DND-41 (cell line): ENCODE results near the gene EYS.

Source experiments
- CTCF ChIP-seq: IDR thresholded peaks from 2 replicates; pipeline ENCODE4 v1.5.1; 2012; ENCODE audit warnings: borderline replicate concordance, low read length, moderate library complexity, mild to moderate bottlenecking; ENCODE audit not compliant: poor library complexity, severe bottlenecking; ENCODE audit errors: extremely low read depth
- EZH2 ChIP-seq: IDR thresholded peaks from 3 replicates; pipeline ENCODE4 v1.6.1; 2012; ENCODE audit warnings: borderline replicate concordance, low read depth, mild to moderate bottlenecking, moderate library complexity, low read length, inconsistent platforms; ENCODE audit not compliant: severe bottlenecking

- TF ChIP-seq CTCF (no peak), EZH2 (no peak)
Measured at GRCh38 chr6:64520050-64520449, 1187.0 kb downstream of the EYS start.
